ENCODE results near the gene HPSE2.
"Not testable (repeated sequence)": the region's sequence is repeated elsewhere in the genome, so short reads cannot be mapped to it uniquely, and the experiment has no call there.

The HPSE2 gene

DNA sequence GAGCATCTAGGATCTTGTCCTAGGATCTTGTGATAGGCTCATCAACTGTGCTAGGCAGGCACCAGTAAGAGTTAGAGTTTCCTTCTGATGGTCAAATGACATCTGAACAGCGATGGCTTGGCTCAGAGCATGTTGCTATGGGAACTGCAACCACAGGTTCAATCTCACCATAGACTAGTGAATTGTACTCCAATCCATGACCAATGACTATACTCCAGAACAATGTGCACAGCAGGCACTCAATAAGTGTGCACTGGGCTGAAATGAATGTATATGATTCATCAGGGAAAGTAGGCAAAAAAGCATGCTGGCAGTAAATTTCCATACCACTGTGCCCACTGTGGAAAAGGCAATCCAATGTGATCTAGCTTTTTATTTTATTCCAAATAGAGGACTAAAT lies 625.4 kb downstream of the HPSE2 start:
- FAIRE-seq = no peak

DNA sequence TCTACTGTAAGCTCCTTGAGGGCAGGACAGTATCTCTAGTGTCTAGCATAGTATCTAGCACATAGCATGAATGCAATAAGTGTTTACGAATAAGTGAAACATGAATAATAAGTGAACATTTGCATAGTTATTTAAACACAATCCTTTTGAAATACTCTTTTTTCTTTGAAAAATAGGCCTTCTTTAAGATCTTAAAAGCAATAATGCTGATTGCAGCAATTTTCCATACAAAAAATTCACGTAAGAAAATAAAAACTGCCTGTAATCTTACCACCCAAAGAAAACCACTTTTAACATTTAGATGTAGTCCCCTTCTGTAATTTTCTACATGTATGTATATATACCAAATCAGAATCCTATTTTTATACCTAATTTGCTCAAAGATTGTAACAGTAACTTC lies 626.4 kb downstream of the HPSE2 start:
- no peak for FAIRE-seq

- no peak for FAIRE-seq
These were observed 627.2 kb downstream of the HPSE2 start for GRCh38 chr10:98608411-98608810.

DNA sequence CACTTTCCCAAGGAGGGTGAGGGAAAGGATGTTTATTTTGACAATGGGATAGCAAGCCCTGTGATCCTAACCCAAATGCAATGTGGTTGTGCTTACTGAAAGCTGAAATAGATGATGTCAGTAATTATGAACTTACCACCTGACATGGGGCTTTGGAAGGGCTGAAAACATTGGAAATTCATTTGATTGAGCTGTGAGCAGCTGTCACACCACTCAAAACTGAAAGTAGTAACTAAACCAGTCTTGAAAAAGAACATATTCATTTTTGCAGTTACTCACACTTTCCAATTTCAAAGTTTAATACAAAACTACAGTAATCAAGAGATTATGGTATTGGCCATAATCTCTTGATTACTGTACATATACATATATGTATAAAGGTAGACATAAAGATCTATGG lies 633.4 kb downstream of the HPSE2 start:
- FAIRE-seq = no peak

DNA sequence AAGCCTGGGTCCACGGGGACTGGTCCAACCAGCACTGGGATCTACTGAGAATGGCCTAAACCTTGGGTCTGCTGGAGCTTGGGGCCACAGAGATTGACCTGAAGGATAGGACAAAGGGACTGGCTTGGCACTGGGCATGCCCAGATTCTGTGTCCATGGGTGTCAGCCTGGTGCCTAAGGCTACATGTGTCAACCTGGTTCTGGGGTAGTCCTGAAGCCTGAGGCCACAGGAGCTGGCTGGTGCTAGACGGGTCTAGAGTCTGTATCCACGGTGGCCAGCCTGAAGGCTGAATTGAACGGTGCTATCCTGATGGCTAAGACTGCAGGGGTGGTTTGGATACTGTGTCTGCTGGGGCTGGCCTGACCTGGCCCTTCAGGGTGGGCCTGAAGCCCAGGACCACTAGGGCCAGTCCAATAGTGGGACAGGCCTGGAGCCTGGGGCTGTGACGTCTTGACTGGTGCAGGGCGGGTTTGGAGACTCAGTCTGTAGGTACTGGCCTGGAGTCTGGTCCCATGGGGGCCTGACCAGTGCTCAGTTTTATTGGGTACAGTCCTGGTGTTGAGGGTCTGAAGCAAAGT lies 636.5 kb downstream of the HPSE2 start:
- no peak for FAIRE-seq

GRCh38 chr10:98596404-98596803 lies 639.2 kb downstream of the HPSE2 start:
- no peak for FAIRE-seq

- no peak for FAIRE-seq
These were observed 646.0 kb downstream of the HPSE2 start for GRCh38 chr10:98589691-98590090.

DNA sequence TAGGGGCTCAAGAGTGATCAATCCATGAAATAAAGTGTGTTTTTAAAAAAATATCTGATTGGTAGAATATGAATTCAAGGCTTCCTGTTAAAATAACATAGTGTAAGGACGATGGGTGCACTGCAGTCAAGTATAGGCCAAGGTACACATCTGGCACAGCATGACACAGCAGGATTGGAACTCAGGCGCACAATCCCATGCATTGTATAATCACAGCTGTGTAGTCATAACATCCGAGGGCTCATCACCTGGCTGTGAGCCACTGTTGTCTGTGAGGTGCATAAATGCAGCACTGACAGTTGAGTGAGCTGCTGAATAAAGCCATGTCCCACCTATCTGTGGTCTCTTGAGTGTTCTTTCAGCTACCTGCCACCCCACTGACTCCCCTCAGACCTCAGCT lies 646.6 kb downstream of the HPSE2 start:
- no peak for FAIRE-seq

DNA sequence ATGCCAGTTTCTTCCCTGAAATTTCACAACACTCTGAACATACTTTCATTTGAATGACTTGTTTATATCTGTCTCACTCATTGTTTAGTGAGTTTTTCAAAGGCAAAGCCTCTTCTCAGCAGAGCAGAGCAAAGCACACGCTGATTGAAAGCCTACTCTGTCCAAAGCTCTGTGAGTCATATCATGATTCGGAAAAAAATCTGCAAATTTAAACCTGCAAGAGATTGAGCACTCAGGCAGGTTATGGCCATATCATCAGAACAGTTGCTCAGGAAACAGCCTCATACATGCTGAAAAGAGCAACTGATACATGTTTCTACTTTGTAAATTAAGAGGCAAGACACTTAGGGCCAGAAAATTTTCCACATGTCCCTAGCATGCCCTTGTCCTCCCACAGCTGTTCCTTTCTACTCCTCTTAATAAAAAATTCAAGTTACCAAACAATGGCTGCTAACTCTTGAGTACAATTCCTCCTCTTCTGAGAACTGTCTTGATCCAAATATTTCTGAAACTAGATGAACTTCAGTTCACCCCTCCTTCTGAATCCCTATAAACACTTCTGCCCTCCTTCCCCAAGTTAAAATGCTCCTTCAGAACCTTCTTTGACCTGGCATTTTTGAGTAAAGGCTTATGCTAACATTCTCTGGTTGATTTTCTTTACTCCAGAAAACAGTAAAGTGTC lies 648.4 kb downstream of the HPSE2 start:
- FAIRE-seq = no peak

GRCh38 chr10:98586096-98586495 lies 649.6 kb downstream of the HPSE2 start:
- no peak for FAIRE-seq

- FAIRE-seq = no peak
These were observed 653.3 kb downstream of the HPSE2 start for GRCh38 chr10:98582363-98582762.

DNA sequence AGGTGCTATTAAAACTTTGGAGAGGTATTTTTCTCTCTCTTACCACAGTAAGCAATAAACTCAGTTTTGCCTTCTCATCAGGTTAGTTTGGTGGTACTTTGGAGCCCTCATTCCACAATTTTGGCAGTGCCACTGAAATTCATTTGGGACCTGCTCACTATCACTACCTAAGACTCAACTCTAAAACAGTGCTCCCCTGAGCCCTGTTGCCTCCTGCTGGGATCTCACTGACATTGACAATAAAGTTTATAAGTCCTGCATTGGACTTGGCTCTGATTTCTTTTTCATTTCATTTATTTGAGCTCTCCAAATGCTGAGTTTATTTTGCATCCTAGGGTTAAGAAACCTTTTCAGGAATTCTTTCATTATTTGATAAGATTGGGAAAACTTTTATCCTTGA lies 658.1 kb downstream of the HPSE2 start:
- FAIRE-seq = no peak

GRCh38 chr10:98577168-98577567 lies 658.5 kb downstream of the HPSE2 start:
- FAIRE-seq = no peak

- FAIRE-seq = no peak
These were observed 659.6 kb downstream of the HPSE2 start for GRCh38 chr10:98576096-98576495.

- no peak for FAIRE-seq
These were observed 663.1 kb downstream of the HPSE2 start for GRCh38 chr10:98572594-98572993.

GRCh38 chr10:98570834-98571233 lies 664.8 kb downstream of the HPSE2 start:
- no peak for FAIRE-seq

GRCh38 chr10:98569853-98570252 lies 665.8 kb downstream of the HPSE2 start:
- FAIRE-seq = no peak

DNA sequence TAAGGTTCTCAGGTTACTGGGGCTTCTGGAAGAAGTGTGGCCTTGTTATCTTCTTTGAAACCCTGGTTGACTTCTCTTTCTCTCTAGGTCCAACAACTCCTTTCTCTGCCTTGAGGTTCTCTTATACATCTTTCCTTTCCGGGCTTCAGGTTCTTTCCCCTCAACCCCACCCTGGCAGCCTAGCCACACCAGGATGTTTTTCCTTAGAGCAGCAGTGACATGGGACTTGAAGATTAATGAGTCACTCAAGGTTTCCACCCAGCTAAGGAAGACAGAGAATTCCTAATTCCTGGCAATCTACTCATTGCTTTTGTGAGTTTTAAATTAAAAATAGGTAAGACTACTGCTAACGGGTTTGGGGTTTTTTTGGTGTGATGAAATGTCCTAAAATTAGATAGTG lies 667.1 kb downstream of the HPSE2 start:
- no peak for FAIRE-seq

DNA sequence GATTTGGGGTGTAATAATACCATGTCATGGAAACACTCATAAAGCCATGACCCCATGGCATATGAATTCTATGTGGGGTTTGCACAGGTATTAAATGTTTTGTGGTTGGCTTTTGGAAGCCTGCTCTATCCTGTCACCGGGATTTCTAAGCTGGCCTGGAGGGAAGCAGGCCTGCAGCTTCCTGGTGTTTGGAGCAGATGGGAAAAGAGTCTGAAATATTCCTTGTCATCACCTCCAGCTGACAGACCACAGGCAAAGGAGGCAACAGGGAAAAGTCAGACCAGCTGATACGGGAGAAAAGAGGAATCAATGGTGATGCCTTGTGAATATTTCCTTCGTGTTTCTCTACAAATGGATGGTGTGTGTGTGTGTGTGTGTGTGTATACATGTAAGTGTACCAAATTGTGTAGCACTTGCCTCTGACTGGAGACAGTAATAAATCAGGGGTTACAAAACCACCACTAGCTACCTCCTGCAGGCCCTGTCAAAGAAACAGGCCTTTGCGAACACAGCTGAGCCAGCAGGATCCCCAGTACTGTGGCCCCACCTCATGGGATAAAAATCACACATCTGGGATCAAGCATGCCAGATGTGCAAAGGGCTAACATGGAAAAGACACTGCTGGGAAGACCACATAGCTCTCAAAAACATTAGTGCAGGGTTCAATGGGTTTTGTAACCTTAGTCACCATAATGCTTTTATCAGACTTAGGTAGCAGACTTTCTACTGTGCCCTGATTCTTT lies 668.1 kb downstream of the HPSE2 start:
- no peak for FAIRE-seq

DNA sequence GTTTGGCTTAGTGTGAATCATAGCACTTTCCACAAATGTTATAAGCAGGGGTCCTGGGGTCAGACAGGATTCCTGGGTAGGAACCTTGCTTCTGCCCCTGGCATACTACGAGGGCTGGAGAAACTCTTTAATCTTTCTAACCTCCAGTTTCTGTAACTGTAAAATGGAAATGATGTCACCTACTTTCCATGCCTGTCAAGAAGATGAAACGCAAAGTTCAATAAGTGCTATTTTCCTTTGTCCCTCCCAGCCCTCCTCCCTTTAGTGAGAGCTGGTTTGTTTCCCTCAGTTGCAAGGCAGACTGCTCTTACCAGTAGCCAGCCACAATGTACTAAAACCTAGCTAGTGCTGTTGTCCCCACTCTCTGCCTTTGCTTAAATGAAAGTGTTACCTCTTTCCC lies 671.8 kb downstream of the HPSE2 start:
- no peak for FAIRE-seq

DNA sequence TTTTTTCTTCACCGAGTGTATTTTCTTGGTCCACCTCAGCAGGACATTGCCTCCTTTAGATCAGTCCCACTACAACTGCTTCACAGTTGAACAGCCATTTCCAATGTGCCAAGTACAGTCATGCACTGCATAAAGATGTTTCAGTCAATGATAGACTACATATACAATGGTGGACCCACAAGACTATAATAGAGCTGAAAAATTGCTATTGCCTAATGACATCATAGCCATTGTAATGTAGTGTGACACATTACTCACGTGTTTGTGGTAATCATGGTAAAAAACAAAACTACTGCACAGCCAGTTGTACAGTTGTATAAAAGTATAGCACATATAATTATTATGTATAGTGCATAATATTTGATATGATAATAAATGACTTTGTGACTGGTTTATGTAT lies 675.1 kb downstream of the HPSE2 start:
- no peak for FAIRE-seq

DNA sequence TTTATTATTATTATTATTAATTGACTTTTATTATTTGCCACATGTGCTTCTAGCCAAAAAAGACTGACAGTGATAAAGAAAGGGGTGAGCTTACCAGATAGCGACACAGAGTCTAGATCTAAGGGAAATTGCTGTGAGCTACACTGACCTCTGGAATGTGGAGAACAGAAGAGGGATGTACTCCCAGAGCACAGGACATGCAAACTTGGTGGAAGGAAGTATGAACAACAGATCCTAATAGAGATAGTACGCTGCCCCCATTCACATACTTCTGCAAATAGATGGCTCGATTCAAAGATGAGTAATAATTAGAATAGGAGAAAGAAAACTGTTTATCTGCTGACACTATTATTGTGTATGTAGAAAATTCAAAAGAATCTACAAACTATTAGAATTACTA lies 679.6 kb downstream of the HPSE2 start:
- no peak for FAIRE-seq

DNA sequence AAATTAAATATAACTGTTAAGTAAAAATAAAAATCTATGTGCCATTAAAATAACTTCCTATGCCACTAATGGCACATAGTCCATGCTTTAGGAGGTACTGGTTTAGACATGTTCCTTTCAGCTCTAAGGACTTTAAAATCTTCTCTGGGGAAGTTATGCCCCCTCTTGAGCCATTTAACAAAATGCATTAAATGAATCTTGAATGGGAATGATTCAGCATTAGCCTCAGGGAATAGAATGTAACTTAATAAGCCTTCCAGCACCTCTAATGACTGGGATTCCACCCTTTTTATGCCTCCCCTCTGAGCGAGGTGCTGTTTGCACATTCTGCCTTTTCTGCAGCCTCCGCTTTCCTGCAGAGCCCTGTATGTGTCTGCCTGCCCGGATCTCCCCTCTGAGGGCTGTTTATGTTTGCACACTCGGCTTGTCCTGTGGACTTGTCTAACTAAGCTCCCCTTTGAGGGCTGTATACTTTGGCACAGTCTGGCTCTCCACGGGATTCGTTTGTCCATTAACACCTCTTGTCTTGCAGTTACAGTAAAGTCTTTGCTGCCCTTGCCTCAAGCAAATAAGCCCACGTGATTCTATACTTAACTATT lies 680.5 kb downstream of the HPSE2 start:
- no peak for FAIRE-seq

DNA sequence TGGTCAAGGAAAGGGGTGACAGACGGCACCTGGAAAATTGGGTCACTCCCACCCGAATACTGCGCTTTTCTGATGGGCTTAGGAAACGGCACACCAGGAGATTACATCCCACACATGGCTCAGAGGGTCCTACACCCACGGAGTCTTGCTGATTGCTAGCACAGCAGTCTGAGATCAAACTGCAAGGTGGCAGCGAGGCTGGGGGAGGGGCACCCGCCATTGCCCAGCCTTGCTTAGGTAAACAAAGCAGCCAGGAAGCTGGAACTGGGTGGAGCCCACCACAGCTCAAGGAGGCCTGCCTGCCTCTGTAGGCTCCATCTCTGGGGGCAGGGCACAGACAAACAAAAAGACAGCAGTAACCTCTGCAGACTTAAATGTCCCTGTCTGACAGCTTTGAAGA lies 694.1 kb downstream of the HPSE2 start:
- not testable (repeated sequence) for FAIRE-seq

Measured in G401.6 (cell line).